ENCODE data around the gene HYAL1.

HYAL1 gene

DNA sequence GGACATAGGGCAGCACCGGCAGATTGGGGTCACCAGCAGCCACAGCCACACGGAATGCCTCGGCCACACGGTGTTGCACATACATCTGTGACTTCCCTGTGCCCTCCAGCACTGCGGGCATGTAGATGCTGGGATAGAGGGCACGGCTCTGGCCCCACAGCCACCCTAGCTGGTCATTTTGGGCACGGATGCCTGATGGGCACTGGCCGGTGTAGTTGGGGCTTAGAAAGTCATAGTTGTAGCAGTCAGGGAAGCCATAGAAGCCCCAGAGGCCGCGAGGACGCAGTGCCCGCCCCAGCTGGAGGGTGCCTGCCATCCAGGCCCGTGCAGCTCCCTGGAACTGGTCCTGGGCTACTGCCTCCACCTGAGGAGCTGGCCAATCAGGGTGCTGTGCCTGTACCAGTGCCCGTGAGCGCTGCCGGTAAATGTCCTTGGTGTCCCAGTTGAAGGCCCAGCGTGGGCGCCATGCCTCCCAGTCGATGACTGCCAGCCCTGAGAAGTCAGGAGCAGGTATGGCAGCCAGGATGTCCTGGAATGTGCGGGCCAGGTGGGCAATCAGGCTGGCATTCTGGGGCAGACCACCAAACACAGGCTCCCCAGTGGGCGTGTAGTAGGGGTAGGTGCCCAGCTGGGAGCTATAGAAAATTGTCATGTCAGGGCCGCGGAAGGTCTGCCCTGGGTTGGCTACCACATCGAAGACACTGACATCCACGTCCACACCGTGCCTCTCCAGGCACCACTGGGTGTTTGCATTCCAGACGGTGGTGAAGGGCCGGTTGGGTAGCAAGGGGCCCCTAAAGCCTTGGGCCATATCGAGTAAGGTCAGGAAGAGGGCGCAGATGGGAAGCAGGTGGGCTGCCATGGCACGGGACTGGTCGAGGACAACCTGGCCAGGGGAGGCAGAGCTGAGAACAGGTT, 1.0 kb downstream of the HYAL1 start:
- H3K4me3 ChIP-seq (ENCODE audit: low read depth, low read length): no peak overlapping the region
- TF ChIP-seq, protein P1, sequence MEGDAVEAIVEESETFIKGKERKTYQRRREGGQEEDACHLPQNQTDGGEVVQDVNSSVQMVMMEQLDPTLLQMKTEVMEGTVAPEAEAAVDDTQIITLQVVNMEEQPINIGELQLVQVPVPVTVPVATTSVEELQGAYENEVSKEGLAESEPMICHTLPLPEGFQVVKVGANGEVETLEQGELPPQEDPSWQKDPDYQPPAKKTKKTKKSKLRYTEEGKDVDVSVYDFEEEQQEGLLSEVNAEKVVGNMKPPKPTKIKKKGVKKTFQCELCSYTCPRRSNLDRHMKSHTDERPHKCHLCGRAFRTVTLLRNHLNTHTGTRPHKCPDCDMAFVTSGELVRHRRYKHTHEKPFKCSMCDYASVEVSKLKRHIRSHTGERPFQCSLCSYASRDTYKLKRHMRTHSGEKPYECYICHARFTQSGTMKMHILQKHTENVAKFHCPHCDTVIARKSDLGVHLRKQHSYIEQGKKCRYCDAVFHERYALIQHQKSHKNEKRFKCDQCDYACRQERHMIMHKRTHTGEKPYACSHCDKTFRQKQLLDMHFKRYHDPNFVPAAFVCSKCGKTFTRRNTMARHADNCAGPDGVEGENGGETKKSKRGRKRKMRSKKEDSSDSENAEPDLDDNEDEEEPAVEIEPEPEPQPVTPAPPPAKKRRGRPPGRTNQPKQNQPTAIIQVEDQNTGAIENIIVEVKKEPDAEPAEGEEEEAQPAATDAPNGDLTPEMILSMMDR (IDR thresholded peaks at IDR 0.05; ENCODE audit: insufficient read depth, low read depth, low read length, missing control alignments): no peak
- DNase-seq (ENCODE audit: low read depth): peak; percentile 1

DNA sequence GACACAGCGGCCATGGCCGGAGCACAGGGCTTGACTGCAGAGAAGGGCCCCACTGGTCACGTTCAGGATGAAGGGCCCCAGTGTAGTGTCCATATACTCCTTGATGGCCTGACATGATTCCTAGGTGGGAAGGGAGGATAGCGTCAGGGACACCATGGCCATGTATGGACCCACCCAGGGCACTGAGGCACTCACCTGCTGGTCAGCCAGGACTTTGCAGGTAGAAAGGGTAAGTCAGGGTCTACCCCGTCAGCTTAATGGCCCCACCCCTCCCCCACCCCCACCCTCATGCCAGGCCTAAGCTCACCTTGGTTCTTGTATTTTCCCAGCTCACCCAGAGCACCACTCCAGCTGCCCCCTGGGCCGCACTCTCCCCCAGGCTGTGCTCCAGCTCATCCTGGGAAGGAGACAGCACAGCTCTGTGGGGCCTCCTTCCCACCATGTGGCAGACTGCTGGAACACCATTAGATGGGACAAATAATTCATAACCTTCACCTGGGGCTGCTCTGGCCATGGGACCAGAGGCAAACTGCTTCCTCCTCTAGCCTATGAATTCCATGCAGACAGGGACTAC, 2.6 kb downstream of the HYAL1 start:
- TF ChIP-seq, protein P1 (IDR thresholded peaks at IDR 0.05; ENCODE audit: insufficient read depth, low read depth, low read length, missing control alignments): no peak
- H3K4me3 ChIP-seq (ENCODE audit: low read depth, low read length): no peak overlapping the region

DNA sequence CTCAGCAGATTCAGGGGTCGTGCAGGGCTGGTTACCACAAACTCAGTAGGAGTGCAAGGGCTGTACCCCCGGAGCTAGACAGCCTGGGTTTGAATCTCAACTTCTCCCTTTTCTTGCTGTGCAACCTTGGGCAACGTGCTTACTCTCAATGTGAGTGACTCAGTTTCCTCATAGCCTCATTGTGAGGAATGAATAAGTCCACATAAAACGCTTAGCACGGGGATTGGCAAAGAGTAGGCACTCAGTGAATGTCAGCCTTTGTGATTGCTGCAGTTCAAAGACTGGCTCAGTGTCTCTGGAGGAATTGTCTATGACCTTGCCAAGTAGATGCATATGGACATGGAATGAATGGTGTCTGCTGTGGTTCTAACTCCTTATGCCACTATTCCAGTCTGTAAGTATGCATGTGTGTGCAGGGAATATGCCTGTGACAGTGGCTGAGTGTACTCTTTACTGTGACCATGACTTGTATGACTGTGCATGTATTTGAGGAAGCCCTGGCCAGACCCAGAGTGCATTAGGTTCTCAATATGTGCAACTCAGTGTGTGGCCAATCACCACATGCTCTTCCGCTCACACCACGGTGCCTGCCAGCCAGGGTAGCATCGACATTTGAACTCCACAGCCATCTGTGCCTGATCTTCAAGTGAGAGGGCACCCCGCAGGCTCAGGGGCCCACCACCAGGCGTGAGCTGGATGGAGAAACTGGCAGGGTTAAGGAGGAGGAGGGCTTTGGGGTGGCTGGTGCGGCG, 3.3 kb downstream of the HYAL1 start:
- peak; percentile 45 for DNase-seq (ENCODE audit: low read depth)
- peak overlapping the region; percentile 55 for H3K4me3 ChIP-seq (ENCODE audit: low read depth, low read length)
- TF ChIP-seq, protein P1 (IDR thresholded peaks at IDR 0.05; ENCODE audit: insufficient read depth, low read depth, low read length, missing control alignments): no peak

More for the DNA sequence above, 2.6 kb downstream of the HYAL1 start:
- peak; percentile 12 for DNase-seq (ENCODE audit: low read depth)

DNA sequence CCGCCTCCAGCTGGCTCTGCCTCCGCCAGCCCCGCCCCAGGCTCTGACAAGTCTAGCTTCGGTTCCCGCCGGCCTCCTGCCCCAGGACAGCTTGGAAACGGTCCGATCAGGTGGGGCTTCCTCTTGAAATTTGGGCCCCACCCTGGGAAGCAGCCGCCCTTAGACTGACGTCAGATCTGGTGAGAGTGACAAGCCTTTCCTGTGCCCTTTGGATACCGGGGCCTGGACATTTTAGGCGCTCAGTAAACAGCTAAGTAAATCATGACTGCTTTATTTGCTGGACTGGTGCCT, 3.8 kb downstream of the HYAL1 start:
- H3K4me3 ChIP-seq (ENCODE audit: low read depth, low read length): peak overlapping the region; percentile 55
- TF ChIP-seq, protein P1 (IDR thresholded peaks at IDR 0.05; ENCODE audit: insufficient read depth, low read depth, low read length, missing control alignments): no peak
- no peak for DNase-seq (ENCODE audit: low read depth)

DNA sequence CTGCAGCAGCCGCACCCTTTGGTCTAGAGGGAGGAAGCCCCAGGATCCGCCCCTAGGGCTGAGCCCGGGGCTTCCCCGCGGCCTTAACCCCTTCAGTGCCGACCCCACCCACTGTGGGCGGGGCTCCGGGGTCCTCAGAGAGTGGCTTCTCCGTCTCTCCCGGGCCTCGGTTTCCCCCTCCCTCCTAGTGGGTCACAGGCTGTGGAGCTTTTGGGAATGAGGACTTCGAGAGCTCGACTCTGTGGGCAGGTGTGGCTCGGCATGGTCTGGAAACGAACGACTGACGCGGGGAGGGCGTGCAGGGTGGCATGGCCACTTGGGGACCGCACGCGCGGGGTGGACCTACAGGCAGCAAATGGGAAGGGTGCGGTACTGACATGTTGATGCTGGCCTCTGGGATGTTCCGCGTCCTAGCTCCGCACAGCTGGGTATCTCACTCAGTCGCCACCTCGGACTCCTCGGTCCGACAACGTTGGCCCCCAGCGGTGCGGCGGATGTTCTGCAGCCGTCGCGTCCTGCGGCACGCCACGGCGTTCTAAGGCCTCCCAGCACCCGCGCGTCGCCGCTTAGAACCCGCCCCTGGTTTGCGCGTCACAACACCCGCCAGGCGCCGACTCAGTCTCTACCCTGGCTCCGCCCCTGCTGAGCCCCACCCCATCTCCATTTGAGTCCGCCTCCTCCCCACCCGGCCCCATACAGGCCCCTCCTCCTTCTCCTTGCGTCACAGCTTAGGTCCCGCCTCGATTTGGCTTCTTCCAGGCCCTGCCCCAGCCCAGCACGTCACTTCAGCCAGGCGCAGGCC, 4.3 kb downstream of the HYAL1 start, which contains the start of the genes HYAL3 and NAA80:
HYAL3 (minus strand) TSS at position 570 of the 802 bp plus-strand sequence. CDS start 3,803 bp downstream, outside the sequence.
NAA80 (minus strand) TSS at position 570 of the 802 bp plus-strand sequence. CDS start 1,942 bp downstream, outside the sequence.
- H3K4me3 ChIP-seq (ENCODE audit: low read depth, low read length): peak within 1 kb of the TSS; percentile 67
- DNase-seq (ENCODE audit: low read depth): peak; percentile 100
- TF ChIP-seq, protein P1 (IDR thresholded peaks at IDR 0.05; ENCODE audit: insufficient read depth, low read depth, low read length, missing control alignments): peak; percentile 27
